Uterus (tissue), 2 donors: ENCODE data around the gene NUBP1.

Source experiments
- POLR2A ChIP-seq, 2 donors: fragments of 450-650 bp; IDR thresholded peaks; one replicate each; pipeline ENCODE4 v1.6.1; 2016; ENCODE audit warnings: antibody characterized with exemption in 2 of 2, mild to moderate bottlenecking in 1 of 2, moderate library complexity in 1 of 2
- TF ChIP-seq, protein P1 (sequence below), 4 experiments: fragments of 200-600 bp in 2 of 4; fragments of 450-650 bp in 2 of 4; sonication (generic) in 2 of 4; IDR thresholded peaks; one replicate each; pipeline ENCODE4 v1.5.1; 2016 to 2019; ENCODE audit warnings: antibody characterized with exemption in 4 of 4, mild to moderate bottlenecking in 2 of 4, moderate library complexity in 1 of 4

DNA sequence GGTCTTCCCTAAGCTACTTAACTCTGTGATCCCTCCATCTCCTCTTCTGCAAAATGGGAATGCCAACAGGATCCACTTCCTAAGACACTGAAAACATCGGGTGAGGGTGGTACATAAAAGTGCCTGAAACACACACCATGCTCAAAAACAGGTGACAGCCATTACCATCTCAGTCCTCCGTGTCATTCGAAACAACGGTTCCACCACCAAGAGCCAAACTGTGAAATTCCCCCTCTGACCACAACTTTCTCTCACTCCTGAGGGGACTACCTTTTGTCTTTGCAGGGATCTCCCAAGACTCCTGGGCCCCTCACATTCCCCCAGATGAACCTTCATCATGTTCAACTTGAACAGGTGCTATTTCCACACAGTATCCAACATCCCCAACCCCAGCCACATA lies 37.0 kb downstream of the NUBP1 start:
- TF ChIP-seq, protein P1, sequence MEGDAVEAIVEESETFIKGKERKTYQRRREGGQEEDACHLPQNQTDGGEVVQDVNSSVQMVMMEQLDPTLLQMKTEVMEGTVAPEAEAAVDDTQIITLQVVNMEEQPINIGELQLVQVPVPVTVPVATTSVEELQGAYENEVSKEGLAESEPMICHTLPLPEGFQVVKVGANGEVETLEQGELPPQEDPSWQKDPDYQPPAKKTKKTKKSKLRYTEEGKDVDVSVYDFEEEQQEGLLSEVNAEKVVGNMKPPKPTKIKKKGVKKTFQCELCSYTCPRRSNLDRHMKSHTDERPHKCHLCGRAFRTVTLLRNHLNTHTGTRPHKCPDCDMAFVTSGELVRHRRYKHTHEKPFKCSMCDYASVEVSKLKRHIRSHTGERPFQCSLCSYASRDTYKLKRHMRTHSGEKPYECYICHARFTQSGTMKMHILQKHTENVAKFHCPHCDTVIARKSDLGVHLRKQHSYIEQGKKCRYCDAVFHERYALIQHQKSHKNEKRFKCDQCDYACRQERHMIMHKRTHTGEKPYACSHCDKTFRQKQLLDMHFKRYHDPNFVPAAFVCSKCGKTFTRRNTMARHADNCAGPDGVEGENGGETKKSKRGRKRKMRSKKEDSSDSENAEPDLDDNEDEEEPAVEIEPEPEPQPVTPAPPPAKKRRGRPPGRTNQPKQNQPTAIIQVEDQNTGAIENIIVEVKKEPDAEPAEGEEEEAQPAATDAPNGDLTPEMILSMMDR (IDR thresholded peaks at IDR 0.05): no peak
- TF ChIP-seq POLR2A (IDR thresholded peaks at IDR 0.05): no peak
